Osteoblast (primary cell): ENCODE data around the gene MED26. TPM values are rescaled to one million over a fixed set of nuclear protein-coding genes. Genes with fewer than 3 reads are reported as not detected.

Experiments used
- DNase-seq: peaks from one replicate; pipeline ENCODE4 v3.0.0; 2011; ENCODE audit warnings: low spot score, mixed read lengths; ENCODE audit not compliant: insufficient read length; ENCODE audit errors: missing footprints
- H2AFZ ChIP-seq: 2 replicates; pipeline ENCODE4 v1.6.0; 2011; ENCODE audit warnings: mild to moderate bottlenecking, low read length
- H3K27ac ChIP-seq: 2 replicates; pipeline ENCODE4 v1.5.1; 2011; ENCODE audit warnings: mild to moderate bottlenecking, low read depth, low read length, moderate library complexity
- H3K27me3 ChIP-seq: 2 replicates; pipeline ENCODE4 v1.6.0; 2012; ENCODE audit warnings: mild to moderate bottlenecking, control low read depth, inconsistent platforms, low read length, moderate library complexity; ENCODE audit not compliant: insufficient read depth
- H3K36me3 ChIP-seq: 2 replicates; pipeline ENCODE4 v1.5.1; 2011; ENCODE audit warnings: mild to moderate bottlenecking, low read length, control low read depth, moderate library complexity; ENCODE audit not compliant: insufficient read depth
- H3K4me1 ChIP-seq: 2 replicates; pipeline ENCODE4 v1.5.1; 2011; ENCODE audit warnings: mild to moderate bottlenecking, low read length, control low read depth, moderate library complexity; ENCODE audit not compliant: insufficient read depth
- H3K4me2 ChIP-seq: 2 replicates; pipeline ENCODE4 v1.6.0; 2011; ENCODE audit warnings: mild to moderate bottlenecking, low read length; ENCODE audit not compliant: insufficient read depth
- H3K4me3 ChIP-seq: fragments of 200-600 bp; sonication (generic); 3 replicates; pipeline ENCODE4 v1.5.1; 2012; ENCODE audit warnings: mild to moderate bottlenecking, low read length, inconsistent platforms; ENCODE audit not compliant: insufficient read depth
- H3K79me2 ChIP-seq: 2 replicates; pipeline ENCODE4 v1.6.0; 2012; ENCODE audit warnings: mild to moderate bottlenecking, low read length, control low read depth, inconsistent platforms; ENCODE audit not compliant: insufficient read depth
- H3K9me3 ChIP-seq: 2 replicates; pipeline ENCODE4 v1.5.1; 2011; ENCODE audit warnings: low read depth, low read length, control low read depth
- H4K20me1 ChIP-seq: 2 replicates; pipeline ENCODE4 v1.6.0; 2012; ENCODE audit warnings: mild to moderate bottlenecking, low read length, control low read depth; ENCODE audit not compliant: insufficient read depth
- CTCF ChIP-seq: IDR thresholded peaks from 2 replicates; pipeline ENCODE4 v1.5.1; 2011; ENCODE audit warnings: mild to moderate bottlenecking, low read depth, low read length, moderate library complexity; ENCODE audit errors: extremely low read depth
- total RNA-seq: library from RNA; depleted of rRNA; stranded (reverse); fragments of >200 nt; gene quantifications from 2 replicates; pipeline ENCODE4 v1.2.3, GENCODE V29; 2012

MED26 gene
- total RNA-seq, 1 donor, result 5.8 TPM

- H3K79me2 ChIP-seq, result peaks cover 97% of the 10 kb centered on the region
- H3K27ac ChIP-seq, result no peak overlapping the region
- peak; percentile 88 for DNase-seq
- H2AFZ ChIP-seq, result no peak overlapping the region
- no peak for TF ChIP-seq CTCF
- peaks cover 41% of the 10 kb centered on the region for H3K4me1 ChIP-seq
- no peak overlapping the region for H3K4me2 ChIP-seq
- H3K36me3 ChIP-seq, result no peaks in the 10 kb centered on the region
- H3K9me3 ChIP-seq, result no peaks in the 10 kb centered on the region
- H3K27me3 ChIP-seq, result no peaks in the 10 kb centered on the region
- no peak overlapping the region for H3K4me3 ChIP-seq
- peaks cover 93% of the 10 kb centered on the region for H4K20me1 ChIP-seq
Measured at GRCh38 chr19:16586991-16587832, 40.8 kb downstream of the MED26 start.

GRCh38 chr19:16586477-16586871 lies 41.5 kb downstream of the MED26 start:
- Histone ChIP-seq H3K79me2 (peaks cover 97% of the 10 kb centered on the region), H3K4me2 (no peak overlapping the region), H3K27ac (peak overlapping the region; percentile 41), H3K4me1 (peaks cover 47% of the 10 kb centered on the region), H3K4me3 (no peak overlapping the region), H3K36me3 (no peaks in the 10 kb centered on the region), H3K27me3 (no peaks in the 10 kb centered on the region), H3K9me3 (no peaks in the 10 kb centered on the region), H4K20me1 (peaks cover 93% of the 10 kb centered on the region), H2AFZ (no peak overlapping the region)
- TF ChIP-seq CTCF, result no peak
- DNase-seq, result no peak

DNA sequence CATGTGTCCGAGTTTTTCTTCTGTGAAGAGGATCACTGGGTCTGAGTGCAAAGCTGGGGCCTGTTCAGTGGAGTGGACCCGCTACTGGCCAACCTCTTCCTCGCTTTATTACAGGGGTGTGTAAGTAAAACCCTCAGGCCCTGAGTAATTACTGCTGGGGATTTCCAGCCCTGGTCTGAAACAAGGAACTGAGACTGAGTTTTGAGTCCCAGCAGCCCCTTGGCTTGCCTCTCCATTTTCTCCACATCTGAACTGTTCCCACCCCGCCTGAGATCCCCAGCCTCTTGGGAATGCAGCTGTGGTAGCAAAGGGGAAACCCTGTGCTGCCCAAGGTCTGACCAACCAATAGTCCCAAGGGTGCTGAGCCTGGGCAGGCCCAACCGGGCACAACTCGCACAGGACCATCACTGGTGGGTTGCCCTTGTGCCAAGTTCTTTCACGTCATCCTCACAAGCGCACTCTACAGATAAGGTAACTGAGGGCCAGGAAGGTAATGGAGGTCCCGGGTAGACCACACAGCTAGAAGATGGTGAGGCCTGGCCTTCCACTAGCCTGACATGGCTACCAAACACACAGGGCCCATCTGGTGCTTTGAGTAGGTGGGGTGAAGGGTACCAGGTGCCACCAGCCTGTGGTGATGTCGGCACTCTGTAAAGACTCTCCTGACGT lies 42.1 kb downstream of the MED26 start:
- Histone ChIP-seq H3K4me1 (peaks cover 48% of the 10 kb centered on the region), H4K20me1 (peaks cover 93% of the 10 kb centered on the region), H2AFZ (no peak overlapping the region), H3K4me2 (no peak overlapping the region), H3K79me2 (peaks cover 97% of the 10 kb centered on the region), H3K36me3 (no peaks in the 10 kb centered on the region), H3K27ac (peak overlapping the region; percentile 86), H3K4me3 (no peak overlapping the region), H3K9me3 (no peaks in the 10 kb centered on the region), H3K27me3 (no peaks in the 10 kb centered on the region)
- peak; percentile 60 for DNase-seq
- TF ChIP-seq CTCF, result no peak
